GM23338 (cell line): ENCODE measurements around the gene TF. TPM values are rescaled to one million over a fixed set of nuclear protein-coding genes. Genes with fewer than 3 reads are reported as not detected.

ENCODE experiments used
- ATAC-seq: fragments of 200-7000 bp; cut with Tn5 transposase; 3 replicates; pipeline ENCODE4 v1.9.1; 2020
- DNase-seq: peaks from one replicate; pipeline ENCODE4 v3.0.0-alpha.2; 2015; ENCODE audit warnings: low spot score
- H2AFZ ChIP-seq: fragments of 200-600 bp; sonication (generic); 2 replicates; pipeline ENCODE4 v1.8.0; 2016; ENCODE audit warnings: antibody characterized with exemption, mild to moderate bottlenecking, moderate library complexity
- H3F3A ChIP-seq: fragments of 200-600 bp; sonication (generic); replicated peaks from 2 replicates; pipeline ENCODE4 v1.8.0; 2017; ENCODE audit warnings: antibody characterized with exemption, mixed run types, low read depth
- H3K27ac ChIP-seq: fragments of 200-600 bp; sonication (generic); 2 replicates; pipeline ENCODE4 v1.6.1; 2016; ENCODE audit warnings: low read depth
- H3K27me3 ChIP-seq: fragments of 200-600 bp; sonication (generic); 2 replicates; pipeline ENCODE4 v1.8.0; 2016; ENCODE audit warnings: mild to moderate bottlenecking, mixed run types, moderate library complexity; ENCODE audit not compliant: insufficient read depth
- H3K36me3 ChIP-seq: fragments of 200-600 bp; sonication (generic); 2 replicates; pipeline ENCODE4 v1.8.0; 2016; ENCODE audit warnings: mild to moderate bottlenecking; ENCODE audit not compliant: insufficient read depth
- H3K4me1 ChIP-seq: fragments of 200-600 bp; sonication (generic); 2 replicates; pipeline ENCODE4 v1.8.0; 2016; ENCODE audit warnings: mild to moderate bottlenecking, moderate library complexity; ENCODE audit not compliant: insufficient read depth
- H3K4me2 ChIP-seq: fragments of 200-600 bp; sonication (generic); 2 replicates; pipeline ENCODE4 v1.7.1; 2017; ENCODE audit warnings: mixed run types
- H3K4me3 ChIP-seq: fragments of 200-600 bp; sonication (generic); 2 replicates; pipeline ENCODE4 v1.6.1; 2016; ENCODE audit warnings: mixed run types
- H3K79me2 ChIP-seq: fragments of 200-600 bp; sonication (generic); replicated peaks from 2 replicates; pipeline ENCODE4 v1.8.0; 2017; ENCODE audit warnings: mild to moderate bottlenecking; ENCODE audit not compliant: insufficient read depth
- H3K9me2 ChIP-seq: fragments of 200-600 bp; sonication (generic); 2 replicates; pipeline ENCODE4 v1.8.0; 2017; ENCODE audit not compliant: insufficient read depth
- H4K20me1 ChIP-seq: fragments of 200-600 bp; sonication (generic); replicated peaks from 2 replicates; pipeline ENCODE4 v1.8.0; 2017; ENCODE audit warnings: mild to moderate bottlenecking; ENCODE audit not compliant: insufficient read depth
- H3K27ac Mint-ChIP-seq: 2 replicates; pipeline ENCODE4 v1.8.0; 2020; ENCODE audit warnings: inconsistent platforms, mild to moderate bottlenecking, moderate library complexity, mixed read lengths
- H3K27me3 Mint-ChIP-seq: 3 replicates; pipeline ENCODE4 v1.8.0; 2022; ENCODE audit warnings: low read depth, mild to moderate bottlenecking, moderate library complexity, mixed read lengths, inconsistent platforms; ENCODE audit not compliant: insufficient read depth, poor library complexity
- H3K36me3 Mint-ChIP-seq: 3 replicates; pipeline ENCODE4 v1.8.0; 2021; ENCODE audit warnings: low read depth, mild to moderate bottlenecking, inconsistent platforms, moderate library complexity, mixed read lengths
- H3K4me1 Mint-ChIP-seq: 3 replicates; pipeline ENCODE4 v1.8.0; 2020; ENCODE audit warnings: mild to moderate bottlenecking, inconsistent platforms, mixed read lengths
- H3K4me3 Mint-ChIP-seq: 3 replicates; pipeline ENCODE4 v1.8.0; 2021; ENCODE audit warnings: moderate library complexity, mild to moderate bottlenecking, inconsistent platforms, mixed read lengths
- H3K9me3 Mint-ChIP-seq: 3 replicates; pipeline ENCODE4 v1.8.0; 2020; ENCODE audit warnings: moderate library complexity, mild to moderate bottlenecking, inconsistent platforms, mixed read lengths
- EZH2 ChIP-seq: fragments of 200-600 bp; sonication (generic); IDR thresholded peaks from one replicate; pipeline ENCODE4 v1.8.0; 2017; ENCODE audit warnings: antibody characterized with exemption, mild to moderate bottlenecking, low read depth; ENCODE audit not compliant: unreplicated experiment
- polyA plus RNA-seq: library from polyadenylated mRNA; unstranded; fragments of >200 nt; fragmentation: Nextera tagmentation; extraction: Ambion mirVana; gene quantifications from 2 replicates; pipeline ENCODE4 v1.2.1, GENCODE V29; 2016
- total RNA-seq: library from RNA; depleted of rRNA; stranded (reverse); fragments of >200 nt; shearing (Covaris generic); gene quantifications from 2 replicates; pipeline ENCODE4 v1.2.3, GENCODE V29; 2014
- TF ChIP-seq, protein P1 (sequence below): IDR thresholded peaks from one replicate; pipeline ENCODE4 v1.6.1; 2018; ENCODE audit warnings: antibody characterized with exemption; ENCODE audit not compliant: unreplicated experiment
- TF ChIP-seq, protein P2 (sequence below), 2 experiments: fragments of 200-600 bp in 1 of 2; sonication (generic) in 1 of 2; conservative IDR thresholded peaks; 2 replicates each; pipeline versions ENCODE4 v1.5.1 to v1.6.1; 2016 to 2017; ENCODE audit warnings: antibody characterized with exemption in 2 of 2, low read depth in 2 of 2, mild to moderate bottlenecking in 2 of 2, moderate library complexity in 1 of 2

The TF gene
- total and polyA plus RNA-seq, 2 experiments from 2014 or later, result 0.03 to 0.76 TPM

DNA sequence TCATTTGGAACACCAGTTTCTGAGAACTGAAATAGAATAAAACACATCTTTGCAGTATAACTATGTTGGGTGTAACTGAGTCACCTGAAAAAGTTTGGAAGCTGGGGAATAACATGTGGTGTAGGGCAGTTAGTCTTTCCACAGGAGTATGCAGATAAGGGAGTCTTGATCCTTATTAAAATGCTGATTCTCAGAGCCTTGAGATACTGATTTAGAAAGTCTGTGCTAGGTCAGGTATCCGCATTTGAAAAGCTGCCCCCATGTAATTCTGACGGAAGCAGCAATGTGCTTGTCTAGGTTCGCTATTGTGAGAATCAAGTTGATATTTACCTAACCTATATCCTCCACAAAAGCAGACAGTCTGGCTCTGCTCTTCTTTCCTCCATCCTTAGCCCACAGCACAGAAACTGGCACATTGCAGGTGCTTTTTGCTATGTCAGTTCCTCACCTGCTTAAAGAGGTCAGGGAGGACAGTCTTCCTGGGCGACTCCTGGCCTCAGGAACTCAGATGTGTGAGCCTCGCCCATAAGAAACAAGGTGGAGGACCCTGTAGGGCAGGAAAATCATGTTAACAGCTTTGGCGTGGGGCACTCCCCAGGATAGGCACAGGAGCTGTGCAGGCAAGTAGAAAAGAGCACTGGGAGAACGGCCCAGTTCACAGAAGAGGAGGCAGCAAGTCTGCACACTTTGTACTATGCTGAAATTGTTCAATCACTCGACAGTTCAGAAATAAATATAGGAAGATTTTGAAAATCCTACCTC is 31.8 kb downstream of the TF start (continued):
- TF ChIP-seq, protein P1, sequence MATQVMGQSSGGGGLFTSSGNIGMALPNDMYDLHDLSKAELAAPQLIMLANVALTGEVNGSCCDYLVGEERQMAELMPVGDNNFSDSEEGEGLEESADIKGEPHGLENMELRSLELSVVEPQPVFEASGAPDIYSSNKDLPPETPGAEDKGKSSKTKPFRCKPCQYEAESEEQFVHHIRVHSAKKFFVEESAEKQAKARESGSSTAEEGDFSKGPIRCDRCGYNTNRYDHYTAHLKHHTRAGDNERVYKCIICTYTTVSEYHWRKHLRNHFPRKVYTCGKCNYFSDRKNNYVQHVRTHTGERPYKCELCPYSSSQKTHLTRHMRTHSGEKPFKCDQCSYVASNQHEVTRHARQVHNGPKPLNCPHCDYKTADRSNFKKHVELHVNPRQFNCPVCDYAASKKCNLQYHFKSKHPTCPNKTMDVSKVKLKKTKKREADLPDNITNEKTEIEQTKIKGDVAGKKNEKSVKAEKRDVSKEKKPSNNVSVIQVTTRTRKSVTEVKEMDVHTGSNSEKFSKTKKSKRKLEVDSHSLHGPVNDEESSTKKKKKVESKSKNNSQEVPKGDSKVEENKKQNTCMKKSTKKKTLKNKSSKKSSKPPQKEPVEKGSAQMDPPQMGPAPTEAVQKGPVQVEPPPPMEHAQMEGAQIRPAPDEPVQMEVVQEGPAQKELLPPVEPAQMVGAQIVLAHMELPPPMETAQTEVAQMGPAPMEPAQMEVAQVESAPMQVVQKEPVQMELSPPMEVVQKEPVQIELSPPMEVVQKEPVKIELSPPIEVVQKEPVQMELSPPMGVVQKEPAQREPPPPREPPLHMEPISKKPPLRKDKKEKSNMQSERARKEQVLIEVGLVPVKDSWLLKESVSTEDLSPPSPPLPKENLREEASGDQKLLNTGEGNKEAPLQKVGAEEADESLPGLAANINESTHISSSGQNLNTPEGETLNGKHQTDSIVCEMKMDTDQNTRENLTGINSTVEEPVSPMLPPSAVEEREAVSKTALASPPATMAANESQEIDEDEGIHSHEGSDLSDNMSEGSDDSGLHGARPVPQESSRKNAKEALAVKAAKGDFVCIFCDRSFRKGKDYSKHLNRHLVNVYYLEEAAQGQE, result no peak
- TF ChIP-seq, protein P2, sequence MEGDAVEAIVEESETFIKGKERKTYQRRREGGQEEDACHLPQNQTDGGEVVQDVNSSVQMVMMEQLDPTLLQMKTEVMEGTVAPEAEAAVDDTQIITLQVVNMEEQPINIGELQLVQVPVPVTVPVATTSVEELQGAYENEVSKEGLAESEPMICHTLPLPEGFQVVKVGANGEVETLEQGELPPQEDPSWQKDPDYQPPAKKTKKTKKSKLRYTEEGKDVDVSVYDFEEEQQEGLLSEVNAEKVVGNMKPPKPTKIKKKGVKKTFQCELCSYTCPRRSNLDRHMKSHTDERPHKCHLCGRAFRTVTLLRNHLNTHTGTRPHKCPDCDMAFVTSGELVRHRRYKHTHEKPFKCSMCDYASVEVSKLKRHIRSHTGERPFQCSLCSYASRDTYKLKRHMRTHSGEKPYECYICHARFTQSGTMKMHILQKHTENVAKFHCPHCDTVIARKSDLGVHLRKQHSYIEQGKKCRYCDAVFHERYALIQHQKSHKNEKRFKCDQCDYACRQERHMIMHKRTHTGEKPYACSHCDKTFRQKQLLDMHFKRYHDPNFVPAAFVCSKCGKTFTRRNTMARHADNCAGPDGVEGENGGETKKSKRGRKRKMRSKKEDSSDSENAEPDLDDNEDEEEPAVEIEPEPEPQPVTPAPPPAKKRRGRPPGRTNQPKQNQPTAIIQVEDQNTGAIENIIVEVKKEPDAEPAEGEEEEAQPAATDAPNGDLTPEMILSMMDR (conservative IDR thresholded peaks at IDR 0.05; ENCODE audit: low read depth in 2 of 2), result no peak
- no peak for TF ChIP-seq EZH2

DNA sequence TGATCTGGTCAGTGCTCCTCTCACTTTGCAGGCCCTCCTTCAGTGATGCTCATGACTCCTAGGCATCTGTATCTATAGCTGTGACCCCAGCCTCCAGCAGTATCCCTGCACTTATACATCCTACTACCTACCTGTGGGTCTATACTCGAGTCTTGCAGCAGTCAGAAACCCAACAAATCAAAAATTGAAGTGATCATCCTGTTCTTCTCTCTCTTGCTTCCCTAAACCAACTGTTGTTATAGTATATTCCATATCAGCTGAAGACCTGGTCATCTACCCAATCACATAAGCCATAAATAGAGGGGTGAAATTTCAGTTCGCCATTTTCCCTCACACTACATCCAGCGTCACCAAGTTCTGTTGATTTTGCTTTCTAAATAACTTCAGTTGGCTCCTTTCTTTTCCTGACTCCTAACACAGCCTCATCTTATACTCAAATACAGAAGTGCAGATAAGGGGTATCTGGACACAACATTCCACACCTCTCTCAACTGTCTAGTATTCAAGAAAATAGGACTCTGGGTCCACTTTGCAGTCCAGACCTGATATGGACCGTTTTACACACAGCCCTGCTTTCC is 33.5 kb downstream of the TF start:
- DNase-seq (no peak), ATAC-seq (no peak)
- no peaks in the 10 kb centered on the region for H3K79me2 ChIP-seq
- H3K9me2 ChIP-seq, result peaks cover 10% of the 10 kb centered on the region
- H3K4me1 ChIP-seq, result peaks cover 6% of the 10 kb centered on the region; the same call in 1 of the 2 replicates
- H3K27me3 ChIP-seq, result no peaks in the 10 kb centered on the region
- no peaks in the 10 kb centered on the region for H4K20me1 ChIP-seq
- no peaks in the 10 kb centered on the region; the same call in 2 of the 3 replicates for H3K36me3 Mint-ChIP-seq
- H3K4me1 Mint-ChIP-seq, result peaks cover 8% of the 10 kb centered on the region
- H3K4me3 Mint-ChIP-seq, result no peak overlapping the region
- H3K27ac ChIP-seq, result no peak overlapping the region
- H3K27me3 Mint-ChIP-seq, result no peaks in the 10 kb centered on the region
- no peak overlapping the region for H3K4me3 ChIP-seq
- no peak overlapping the region for H3K27ac Mint-ChIP-seq
- no peaks in the 10 kb centered on the region for H3K36me3 ChIP-seq
- H2AFZ ChIP-seq, result no peak overlapping the region
- no peaks in the 10 kb centered on the region for H3F3A ChIP-seq
- H3K9me3 Mint-ChIP-seq, result peaks cover 10% of the 10 kb centered on the region
- no peak overlapping the region for H3K4me2 ChIP-seq
- TF ChIP-seq, protein P1, result no peak
- TF ChIP-seq, protein P2 (conservative IDR thresholded peaks at IDR 0.05; ENCODE audit: low read depth in 2 of 2), result no peak
